HG03175 (cell line): ENCODE results near the gene LRRC27.

ENCODE experiments used
- ATAC-seq: cut with Tn5 transposase; IDR thresholded peaks from one replicate; pipeline ENCODE4 v1.9.1; 2021; ENCODE audit warnings: mild to moderate bottlenecking, moderate library complexity; ENCODE audit not compliant: unreplicated experiment

The LRRC27 gene

GRCh38 chr10:132410779-132411532 lies 79.0 kb downstream of the LRRC27 start:
- no peak for ATAC-seq

DNA sequence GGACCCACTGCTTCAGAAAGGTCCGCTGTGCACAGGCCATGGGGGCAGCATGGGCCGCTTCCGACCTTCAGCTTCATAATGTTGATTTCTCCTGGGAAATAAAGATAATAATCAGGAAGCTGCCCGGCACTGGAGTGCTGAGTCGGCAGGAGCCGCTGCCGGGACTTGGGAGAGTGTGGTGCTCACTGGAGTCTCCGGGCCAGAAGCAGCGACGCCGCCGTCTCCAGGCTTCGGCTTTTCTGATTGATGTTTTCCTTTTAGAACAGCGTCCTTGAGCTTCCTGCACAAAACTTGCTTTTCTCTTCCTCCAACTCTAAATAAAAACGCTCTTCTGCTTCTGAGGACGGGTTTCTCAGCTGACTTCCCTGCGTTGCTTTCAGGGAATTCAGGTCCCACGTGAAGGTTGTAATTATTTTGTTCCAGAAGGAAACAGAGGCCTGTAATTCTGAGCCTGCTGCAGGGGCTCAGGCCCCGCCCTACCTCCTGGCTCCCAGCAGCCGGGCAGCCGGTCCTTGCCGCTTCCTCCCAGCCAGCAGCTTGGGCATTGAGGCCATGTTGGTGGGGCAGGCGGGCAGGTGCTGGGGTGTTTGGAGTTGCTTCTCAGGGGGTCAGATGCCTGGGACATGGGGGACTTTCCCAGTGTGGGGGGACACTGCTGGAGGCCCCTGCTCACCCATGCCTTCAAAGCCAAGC lies 79.7 kb downstream of the LRRC27 start:
- ATAC-seq, result no peak

DNA sequence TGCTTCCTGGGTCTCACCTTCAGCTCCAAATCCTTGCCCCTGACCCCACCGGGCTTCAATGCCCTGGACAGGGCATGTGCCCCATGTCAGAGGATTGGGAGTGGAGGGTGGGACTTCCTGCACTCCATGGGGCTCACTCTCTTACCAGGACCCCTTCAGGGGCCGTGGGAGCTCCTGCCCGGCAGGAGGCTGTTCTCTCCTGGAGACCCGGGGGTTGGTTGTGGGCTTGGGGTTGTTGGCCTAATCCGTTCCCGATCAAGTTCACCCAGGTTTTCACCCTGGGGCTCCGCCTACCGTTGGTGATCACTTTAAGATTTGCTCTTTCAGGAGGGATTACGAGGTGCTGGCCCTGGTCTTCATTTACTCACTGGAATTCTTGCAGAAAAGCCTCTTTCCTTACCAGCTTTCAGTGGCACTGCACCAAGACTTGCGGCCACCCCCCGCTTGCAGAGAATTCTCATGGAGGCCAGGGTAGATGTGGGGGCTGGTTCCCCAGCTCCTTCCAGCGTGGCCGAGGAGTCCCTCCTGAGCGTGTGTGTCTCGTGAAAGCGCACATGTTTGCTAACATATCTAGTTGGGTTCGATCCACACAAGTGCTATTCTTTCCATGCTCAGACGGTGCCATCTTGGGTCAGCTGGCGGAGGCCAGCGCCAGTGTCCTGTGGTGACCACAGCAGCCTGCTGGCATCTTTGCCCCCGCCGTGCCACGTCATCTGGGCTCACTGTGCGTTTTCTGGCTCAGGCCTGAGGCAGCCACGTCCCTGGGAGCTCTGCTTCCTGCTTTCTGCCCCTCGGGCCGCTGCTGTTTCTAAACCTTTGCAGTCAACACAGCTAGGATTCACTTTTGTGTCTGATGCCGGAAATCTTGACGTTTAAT lies 80.6 kb downstream of the LRRC27 start:
- no peak for ATAC-seq

DNA sequence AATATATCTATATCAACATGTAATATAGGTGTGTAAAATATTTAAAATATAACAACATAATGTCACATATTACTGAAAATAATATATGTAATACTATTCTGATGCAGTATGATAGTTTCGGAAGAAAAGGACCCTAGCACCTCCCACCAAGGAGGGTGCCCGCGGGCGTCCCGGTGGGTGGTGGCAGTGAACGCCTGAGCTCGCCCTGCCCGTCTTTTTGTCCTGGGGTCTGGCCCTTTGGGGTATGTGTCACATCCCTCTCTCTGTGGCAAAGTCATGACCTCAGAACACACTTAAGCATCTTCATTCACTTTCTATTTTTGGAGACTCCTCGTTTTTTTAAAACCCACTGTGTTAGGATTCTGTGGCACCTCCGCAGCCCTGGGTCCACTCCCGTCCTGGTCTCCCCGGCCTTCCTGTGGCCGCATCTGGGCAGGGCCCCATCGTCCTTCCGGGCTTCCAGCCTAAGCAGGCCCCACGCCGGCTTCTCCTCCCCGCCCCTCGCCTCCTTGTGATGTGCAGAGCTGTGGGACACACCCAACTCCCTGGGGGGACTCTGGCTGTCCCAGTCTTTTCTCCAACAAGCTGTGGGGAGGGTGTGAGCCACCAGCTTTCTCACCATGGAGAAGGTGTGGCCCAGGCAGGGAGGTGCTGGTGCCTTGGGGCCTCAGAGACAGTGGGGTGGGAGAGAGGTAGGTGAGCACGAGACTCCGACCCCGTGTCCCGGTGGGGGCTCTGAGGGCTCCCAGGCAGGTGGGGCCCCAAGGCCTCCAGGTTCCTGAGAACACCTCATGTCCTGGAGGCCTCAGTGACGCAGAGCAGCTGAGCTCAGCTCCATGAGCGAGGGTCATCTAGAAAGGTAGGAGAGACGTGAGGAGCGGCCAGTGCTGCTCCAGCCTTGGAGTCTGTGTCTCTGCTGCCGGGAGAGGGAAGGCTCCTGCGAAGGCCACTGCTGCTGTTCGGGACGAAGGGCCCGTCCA lies 81.5 kb downstream of the LRRC27 start:
- ATAC-seq, result no peak

DNA sequence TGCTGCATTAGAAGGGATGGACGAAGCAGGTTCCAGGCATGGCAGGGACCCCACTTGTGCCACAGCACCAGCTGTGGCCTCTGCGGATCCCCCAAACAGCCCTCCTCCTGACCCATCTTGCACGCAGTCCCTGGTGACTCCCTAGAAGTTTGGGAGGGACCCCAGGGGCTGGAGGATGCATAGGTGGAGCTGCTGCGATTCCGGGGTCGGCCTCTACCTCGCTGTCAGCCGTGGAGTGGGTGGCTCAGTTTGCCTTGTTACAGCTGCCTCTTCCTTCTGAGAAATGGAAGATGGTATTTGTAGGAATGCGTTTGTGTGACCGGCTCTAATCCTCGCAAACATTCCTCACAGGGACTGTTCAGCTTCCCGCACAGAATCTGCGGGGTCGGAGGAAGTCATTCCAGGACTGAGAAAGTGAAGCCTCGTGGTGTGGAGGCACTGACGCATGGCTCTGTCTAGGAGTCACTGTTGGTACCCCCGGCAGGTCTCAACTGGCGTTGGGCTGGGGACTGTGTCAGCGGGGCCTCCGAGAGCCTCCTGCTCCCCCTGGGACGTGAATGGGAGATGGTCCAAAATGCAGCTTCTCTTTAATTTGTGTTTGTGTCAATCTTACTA lies 82.5 kb downstream of the LRRC27 start:
- no peak for ATAC-seq

DNA sequence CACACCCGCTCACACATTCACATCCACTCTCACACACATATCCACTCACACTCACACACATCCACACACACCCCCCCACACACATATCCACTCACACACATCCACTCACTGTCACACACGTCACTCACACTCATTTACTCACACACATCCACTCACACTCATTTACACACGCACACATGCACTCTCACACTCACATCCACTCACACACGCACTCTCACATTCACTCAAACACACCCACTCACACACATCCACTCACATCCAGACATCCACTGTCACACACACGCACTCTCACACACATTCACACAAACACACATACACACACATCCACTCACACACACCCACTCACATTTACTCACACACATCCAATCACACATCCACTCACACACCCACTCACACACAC lies 83.3 kb downstream of the LRRC27 start:
- no peak for ATAC-seq

GRCh38 chr10:132415956-132416355 lies 84.0 kb downstream of the LRRC27 start:
- ATAC-seq, result no peak

DNA sequence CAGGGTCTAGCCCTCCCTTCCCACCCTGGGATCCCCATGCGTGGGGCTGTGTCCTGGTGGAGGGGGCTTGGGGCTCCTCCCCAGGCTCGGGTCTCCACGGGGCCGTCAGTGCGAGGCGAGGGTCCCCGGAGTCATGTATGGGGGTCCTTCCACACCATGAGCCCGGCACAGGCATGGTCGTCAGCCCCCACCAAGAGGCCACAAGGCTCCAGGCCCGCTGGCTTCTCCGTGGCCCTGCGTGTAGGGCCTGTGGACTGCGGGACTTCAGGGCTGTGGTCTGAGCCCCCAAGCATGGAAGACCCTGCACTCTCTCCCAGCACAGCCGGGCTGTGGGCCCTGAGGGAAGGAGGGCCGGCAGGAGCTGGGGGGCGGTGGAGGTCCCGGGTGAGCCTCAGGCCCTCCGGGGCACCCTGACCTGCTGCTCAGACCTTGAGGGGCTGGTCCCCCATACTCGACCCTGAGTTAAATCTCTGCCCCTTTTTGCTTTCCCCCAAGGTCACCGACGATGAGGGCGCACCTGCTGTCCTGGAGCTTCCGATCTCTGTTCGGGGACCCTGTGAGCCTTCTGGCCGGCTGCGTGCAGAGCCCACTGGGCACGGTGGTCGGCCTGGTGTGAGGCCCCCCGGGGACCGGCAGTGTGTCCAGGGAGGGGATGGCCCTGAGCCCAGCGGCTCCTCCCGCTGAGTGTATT lies 84.7 kb downstream of the LRRC27 start:
- no peak for ATAC-seq

DNA sequence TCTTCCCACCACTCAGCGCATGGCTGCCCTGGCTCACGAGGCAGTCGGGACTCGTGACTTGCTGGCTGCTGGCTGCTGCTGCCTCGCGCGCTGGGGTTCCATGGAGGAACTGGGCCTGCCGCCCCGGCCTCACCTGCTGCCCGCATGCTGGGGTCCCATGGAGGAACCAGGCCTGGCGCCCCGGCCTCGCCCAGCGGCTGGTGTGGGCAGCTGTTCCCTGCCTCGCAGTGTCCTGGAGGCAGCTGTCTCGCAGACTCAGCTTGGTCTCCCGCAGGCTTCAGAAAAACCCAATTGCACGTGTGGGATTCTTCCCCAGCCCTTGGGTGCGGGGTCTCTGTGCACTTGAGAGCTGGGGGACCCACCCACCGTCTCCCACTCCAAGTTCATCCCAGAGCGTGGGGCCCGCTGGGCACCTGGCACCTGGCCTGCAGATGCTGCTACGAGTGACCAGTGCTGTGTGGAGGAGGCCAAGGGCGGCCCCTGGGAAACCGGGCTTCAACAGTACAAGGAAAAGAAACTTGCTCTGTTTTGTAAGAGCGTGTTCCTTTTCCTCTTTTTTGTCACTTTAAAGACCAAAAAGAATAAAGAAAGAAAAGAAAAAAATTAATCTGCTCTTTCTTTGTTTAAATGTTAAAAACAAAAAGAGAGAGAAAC lies 85.4 kb downstream of the LRRC27 start:
- no peak for ATAC-seq

DNA sequence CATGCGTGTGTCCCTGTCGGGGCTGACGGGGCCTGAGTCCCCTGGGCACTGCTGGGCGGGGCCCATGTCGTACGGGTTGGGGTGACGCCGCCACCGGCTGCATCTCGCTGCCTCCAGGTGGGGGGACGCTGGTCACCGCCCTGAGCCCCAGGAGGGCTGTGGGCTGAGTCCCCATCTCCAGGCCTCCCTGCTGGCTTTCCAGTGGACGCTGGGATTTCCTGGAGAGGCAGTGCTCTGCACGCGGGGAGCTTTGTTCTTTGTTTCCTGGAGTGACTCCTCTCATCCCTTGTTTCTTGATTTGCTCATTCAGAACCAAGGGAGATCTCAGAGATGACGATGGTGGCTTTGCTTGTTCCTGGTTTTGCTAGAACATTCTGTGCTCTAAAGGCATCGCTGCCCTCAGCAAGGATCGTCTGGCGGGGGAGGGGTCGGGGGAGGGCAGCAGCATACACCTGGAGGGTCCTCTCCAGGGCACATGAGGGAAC lies 86.0 kb downstream of the LRRC27 start:
- ATAC-seq, result no peak

DNA sequence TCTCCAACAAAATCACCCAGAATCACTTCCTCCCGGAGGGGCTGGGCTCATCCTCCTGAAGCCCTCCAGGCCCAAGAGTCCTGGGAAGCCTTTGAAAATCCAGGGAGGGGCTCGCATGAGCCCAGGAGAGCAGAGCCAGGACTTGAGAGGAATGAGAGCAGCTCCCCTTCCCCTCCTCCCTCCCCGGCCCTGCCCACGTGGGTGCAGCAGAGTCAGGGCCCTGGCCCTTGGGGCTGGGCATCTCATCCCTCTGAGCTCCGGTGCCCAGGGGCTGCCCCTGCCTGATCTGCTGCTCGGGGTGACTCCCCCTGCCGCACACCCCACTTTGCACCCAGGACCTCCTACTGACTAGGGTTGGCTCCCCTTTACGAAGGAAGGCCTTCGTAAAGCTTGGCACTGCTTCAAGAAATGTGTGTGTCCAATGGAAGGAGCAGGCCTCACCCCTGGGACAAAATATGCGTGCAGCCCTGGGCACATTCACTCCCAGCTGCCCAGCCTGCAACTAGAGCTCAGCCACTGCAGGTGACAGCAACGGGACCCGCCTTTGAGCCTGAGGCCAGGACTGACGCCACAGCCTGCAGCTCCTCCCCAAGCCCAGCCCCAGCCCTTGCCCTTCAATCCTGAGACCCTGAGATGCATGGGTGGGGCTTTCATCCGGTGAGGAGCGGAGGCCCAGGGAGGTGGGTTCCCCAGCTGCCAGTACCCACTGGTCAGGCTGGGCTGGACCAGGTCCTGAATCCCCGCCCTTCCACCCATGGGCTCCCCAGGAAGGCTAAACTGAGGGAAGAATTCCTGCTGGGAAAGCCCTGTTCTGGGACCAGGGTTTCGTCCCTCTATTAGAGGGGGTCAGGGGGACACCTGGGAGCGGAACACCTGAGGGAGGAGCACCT lies 86.8 kb downstream of the LRRC27 start:
- no peak for ATAC-seq

GRCh38 chr10:132419538-132420468 lies 87.8 kb downstream of the LRRC27 start:
- ATAC-seq, result no peak

DNA sequence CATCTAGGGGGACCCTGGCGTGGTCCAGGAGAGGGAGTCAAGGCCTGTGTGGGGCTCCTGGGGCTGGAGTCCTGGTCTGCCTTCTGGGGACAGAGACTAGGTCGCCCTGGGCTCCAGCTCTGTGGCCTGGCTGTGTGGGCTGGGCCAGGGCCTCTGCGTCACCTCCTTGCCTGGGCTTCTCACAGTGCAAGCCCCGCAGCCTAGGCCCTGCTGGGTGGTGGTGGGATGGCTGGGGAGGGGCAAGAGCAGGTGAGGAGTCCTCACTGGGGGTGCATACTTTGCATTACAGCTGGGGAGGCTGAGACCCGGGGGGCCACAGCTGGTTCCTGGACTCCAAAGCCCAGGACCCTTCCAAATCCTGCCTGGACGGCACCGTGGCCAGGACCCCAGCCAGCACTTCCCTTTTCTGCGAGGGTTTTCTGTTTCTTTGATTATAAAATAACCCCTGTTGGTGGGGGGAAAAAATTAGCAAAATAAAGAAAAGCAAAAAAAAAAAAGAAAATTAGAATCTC lies 88.5 kb downstream of the LRRC27 start:
- ATAC-seq, result no peak

DNA sequence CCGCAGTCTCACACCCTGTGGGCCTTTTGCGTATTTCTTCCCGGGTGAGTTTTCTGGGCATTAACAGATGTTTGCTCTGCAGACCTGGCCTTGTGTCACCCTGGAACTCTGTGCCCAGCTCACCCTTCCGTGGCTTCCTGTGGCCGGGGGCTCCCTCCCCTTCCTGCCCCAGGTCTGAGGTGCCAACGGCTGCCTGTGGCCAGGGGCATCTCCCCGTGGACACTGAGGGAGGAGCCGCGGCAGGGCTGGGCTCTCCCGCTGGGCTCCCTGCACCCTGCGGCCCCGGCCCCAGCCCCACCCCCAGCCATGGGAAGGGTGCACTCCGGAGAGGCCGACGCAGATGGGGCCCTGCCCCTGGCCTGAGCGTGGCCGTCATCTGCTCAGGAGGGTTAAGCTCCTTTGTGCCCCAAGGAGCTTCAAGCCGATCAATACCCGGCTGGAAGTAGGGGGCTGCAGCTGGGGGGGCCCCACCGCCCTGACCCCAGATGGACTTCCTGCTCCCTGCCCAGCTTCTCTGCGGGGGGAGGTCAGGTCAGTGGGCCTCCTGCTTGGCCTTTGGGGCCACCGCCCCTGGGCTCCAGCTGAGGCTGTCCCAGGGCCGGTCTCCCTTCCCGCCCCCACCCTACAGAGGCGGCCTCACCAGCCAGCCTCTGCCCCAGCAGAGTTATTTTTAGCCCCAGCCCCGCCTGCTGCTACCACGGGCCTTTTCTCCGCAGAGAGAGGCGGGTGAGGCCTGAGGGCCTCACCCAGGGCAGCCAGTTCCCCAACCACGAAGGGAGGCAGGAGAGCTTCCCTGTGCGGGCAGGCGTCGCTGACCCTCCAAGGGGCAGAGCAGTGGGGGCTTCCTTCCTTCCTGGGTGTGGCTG lies 89.2 kb downstream of the LRRC27 start:
- peak; percentile 41 for ATAC-seq
